Measurements from ENCODE around the gene RHCG.

The RHCG gene

GRCh38 chr15:89502867-89503595 lies 6.6 kb upstream of the RHCG start:
- DNase-seq = no peak

- no peak for DNase-seq
Observed at GRCh38 chr15:89501646-89502045, 5.3 kb upstream of the RHCG start.

GRCh38 chr15:89500397-89501270 lies 4.3 kb upstream of the RHCG start:
- DNase-seq = peak; percentile 47

GRCh38 chr15:89499156-89499555 lies 2.8 kb upstream of the RHCG start:
- peak; percentile 52 for DNase-seq

GRCh38 chr15:89498574-89498906 lies 2.2 kb upstream of the RHCG start:
- peak; percentile 27 for DNase-seq

GRCh38 chr15:89497231-89497630 lies 848 bp upstream of the RHCG start:
- DNase-seq = no peak

GRCh38 chr15:89495638-89496145 lies 691 bp downstream of the RHCG start:
- peak; percentile 50 for DNase-seq

GRCh38 chr15:89494941-89495637 lies 1.3 kb downstream of the RHCG start:
- DNase-seq = peak; percentile 64

GRCh38 chr15:89494031-89494430 lies 2.4 kb downstream of the RHCG start:
- no peak for DNase-seq

GRCh38 chr15:89492934-89493631 lies 3.3 kb downstream of the RHCG start:
- peak; percentile 50 for DNase-seq

GRCh38 chr15:89492111-89492641 lies 4.2 kb downstream of the RHCG start:
- DNase-seq = peak; percentile 61

GRCh38 chr15:89490814-89491315 lies 5.5 kb downstream of the RHCG start:
- peak; percentile 53 for DNase-seq

- DNase-seq = peak; percentile 30
Observed at GRCh38 chr15:89490081-89490813, 6.1 kb downstream of the RHCG start.

GRCh38 chr15:89489376-89489775 lies 7.0 kb downstream of the RHCG start:
- DNase-seq = no peak

GRCh38 chr15:89487791-89488190 lies 8.6 kb downstream of the RHCG start:
- DNase-seq = peak; percentile 27

- DNase-seq = peak; percentile 73
Observed at GRCh38 chr15:89486726-89487050, 9.7 kb downstream of the RHCG start.

- DNase-seq = no peak
Observed at GRCh38 chr15:89483079-89483478, 13.3 kb downstream of the RHCG start.

GRCh38 chr15:89482139-89482538 lies 14.2 kb downstream of the RHCG start:
- DNase-seq = no peak

- DNase-seq = no peak
Observed at GRCh38 chr15:89480505-89480904, 15.9 kb downstream of the RHCG start.

- DNase-seq = no peak
Observed at GRCh38 chr15:89479173-89479572, 17.2 kb downstream of the RHCG start.

GRCh38 chr15:89477411-89478242 lies 18.8 kb downstream of the RHCG start:
- DNase-seq = no peak
